HG03469 (cell line): ENCODE data around the gene CHRNB4.
"Not testable (repeated sequence)": the region's sequence is repeated elsewhere in the genome, so short reads cannot be mapped to it uniquely, and the experiment has no call there.

Experiments used
- ATAC-seq: cut with Tn5 transposase; IDR thresholded peaks from one replicate; pipeline ENCODE4 v1.9.1; 2021; ENCODE audit warnings: mild to moderate bottlenecking, moderate library complexity, moderate number of reproducible peaks; ENCODE audit not compliant: unreplicated experiment

Gene CHRNB4

DNA sequence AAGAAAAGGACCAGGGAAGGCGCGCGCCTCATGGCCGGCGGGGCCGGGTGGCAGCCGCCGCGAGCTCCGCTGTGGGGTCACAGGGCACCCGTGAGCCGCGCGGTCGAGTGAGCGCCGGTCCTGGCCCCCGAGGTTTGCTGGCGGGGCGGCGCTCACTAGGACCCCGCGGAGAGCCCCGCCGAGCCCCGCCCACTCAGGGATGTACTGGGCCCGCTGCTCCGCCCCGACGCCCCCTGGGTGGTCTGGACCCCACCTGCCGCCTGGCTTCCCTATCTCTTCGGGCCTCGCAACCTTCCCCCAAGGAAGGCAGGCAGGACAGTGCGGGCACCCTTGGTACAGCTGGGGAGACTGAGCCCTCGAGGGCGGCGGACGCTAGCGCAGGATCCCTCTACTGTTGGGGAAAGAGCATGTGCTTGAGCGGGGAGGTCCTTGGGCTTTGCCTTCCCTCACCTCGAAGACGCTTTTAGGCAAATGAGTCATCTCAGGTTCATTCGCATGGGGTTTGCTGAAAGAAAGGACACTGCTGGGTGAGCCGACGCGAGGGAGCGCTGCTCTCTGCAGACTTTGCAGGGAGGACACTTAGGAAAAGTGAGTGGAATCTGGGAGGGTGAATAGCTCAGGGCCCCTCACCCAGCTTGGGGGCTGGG is at the start of gene CHRNB4:
Gene CHRNB4 (minus strand): TSS at position 109 of the 647 bp plus-strand sequence. CDS start 77 bp downstream, at position 32.
- ATAC-seq, result no peak

DNA sequence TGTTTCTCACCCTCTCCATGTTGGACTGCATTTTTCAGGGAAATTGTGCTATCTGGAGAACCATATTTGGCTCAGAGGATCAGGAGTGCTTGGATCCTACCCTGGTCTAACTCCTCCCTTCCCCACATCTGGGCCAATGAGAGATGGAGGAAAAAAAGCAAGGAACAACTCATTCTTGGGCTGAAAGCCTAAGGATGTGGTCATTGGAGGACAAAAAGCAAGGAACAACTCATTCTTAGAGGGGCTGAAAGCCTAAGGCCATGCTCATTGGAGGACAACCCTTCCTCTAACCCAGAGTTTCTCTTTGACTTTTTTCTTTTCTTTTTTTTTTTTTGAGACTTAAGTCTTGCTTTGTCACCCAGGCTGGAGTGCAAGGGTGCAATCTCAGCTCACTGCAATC is 48.6 kb upstream of the CHRNB4 start:
- no peak for ATAC-seq

GRCh38 chr15:78685925-78686324 is 44.9 kb upstream of the CHRNB4 start:
- no peak for ATAC-seq

GRCh38 chr15:78685159-78685921 is 44.3 kb upstream of the CHRNB4 start:
- ATAC-seq, result no peak

GRCh38 chr15:78684657-78685056 is 43.6 kb upstream of the CHRNB4 start:
- ATAC-seq, result no peak

- not testable (repeated sequence) for ATAC-seq
These were observed 42.6 kb upstream of the CHRNB4 start for GRCh38 chr15:78683599-78683998.

GRCh38 chr15:78682693-78683410 is 41.8 kb upstream of the CHRNB4 start:
- ATAC-seq, result no peak

- no peak for ATAC-seq
These were observed 41.1 kb upstream of the CHRNB4 start for GRCh38 chr15:78682004-78682651.

DNA sequence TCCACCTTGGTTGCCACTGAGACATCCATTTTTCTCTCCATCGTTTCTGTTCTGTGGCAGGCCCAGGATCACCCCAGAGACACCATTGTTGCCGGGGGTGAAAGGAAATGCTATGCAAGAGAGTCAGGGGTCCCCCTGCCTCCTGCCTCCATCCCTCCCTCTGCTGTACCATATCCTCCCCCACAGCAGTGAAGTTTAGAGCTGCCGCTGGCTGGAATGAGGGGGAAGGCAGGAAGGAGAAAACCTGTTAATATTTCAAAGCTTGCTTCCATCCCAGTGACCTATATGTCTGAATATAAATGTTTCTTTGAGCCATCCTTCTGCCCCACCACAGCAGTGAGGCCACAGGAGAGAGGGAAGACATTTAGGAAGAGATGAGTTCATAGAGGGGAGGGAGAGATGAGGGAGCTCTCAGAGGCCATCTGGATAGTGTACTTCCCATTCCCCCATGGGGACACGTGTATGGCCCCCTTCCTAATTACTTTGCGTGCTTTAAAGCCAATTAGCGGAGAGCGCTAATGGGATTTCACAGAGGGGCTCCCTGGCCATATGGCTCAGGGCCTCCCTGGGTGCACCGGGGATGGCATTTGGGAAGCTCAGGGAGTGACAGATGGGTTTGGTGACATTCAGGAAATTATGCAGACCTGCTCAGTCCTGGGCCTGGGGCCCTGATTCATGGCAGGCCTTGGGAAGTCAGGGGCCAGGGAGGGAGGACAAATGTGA is 40.4 kb upstream of the CHRNB4 start:
- ATAC-seq, result no peak

GRCh38 chr15:78680431-78681075 is 39.5 kb upstream of the CHRNB4 start:
- ATAC-seq, result no peak

DNA sequence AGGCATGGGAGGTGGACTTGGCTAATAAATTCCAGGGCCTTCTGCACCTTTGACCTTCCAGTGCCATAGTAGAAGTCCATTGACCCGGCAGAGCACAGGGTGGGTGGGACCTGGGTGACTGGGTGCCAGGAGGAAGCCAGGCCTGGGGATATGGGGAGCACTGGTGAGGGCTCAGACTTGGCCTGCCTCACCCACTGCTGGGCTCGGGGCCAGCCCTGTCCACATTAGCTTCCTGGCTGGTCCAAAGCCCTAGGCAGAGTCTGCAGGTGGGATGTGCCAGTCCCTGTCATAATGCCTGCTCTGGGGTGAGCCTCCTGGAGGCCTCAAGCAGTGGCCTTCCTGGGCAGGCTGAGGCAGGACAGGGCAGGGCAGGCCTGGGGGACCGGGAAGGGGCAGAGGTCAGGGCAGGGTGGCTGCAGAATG is 38.1 kb upstream of the CHRNB4 start:
- ATAC-seq, result no peak

DNA sequence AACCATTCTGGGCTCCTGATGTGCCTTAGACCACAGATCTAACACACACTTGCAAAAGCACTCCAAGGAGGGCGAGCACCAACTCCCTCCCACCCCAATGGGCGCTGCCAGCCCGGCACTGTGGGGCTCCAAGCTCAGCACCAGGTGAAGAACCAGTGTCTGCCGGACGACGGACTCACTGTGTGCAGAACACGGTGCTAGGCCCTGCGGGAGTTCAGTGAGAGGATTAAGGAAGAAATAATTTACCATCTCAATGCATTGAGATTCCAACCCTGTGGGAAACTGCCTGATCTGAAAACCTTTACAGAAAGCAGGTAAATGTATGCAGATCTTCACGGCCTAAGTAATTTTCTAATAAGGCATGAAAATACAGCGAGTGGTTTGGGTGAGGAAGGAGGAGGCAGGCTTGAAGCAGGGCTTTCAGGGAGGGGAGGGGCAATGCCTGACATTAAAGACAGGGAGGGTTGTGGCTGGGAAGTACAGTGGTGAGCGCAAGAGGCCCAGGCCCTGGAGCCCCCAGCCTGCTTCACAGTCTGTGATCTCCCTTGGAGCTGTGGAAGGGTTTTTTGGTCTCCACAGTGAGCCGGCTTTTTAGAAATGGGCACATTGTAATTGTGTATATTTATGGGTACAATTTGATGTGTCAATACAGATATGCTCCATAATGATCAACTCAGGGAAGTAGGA is 35.6 kb upstream of the CHRNB4 start:
- ATAC-seq, result no peak

GRCh38 chr15:78675617-78676360 is 34.8 kb upstream of the CHRNB4 start:
- ATAC-seq, result no peak

GRCh38 chr15:78675206-78675605 is 34.2 kb upstream of the CHRNB4 start:
- no peak for ATAC-seq

- ATAC-seq, result no peak
These were observed 33.0 kb upstream of the CHRNB4 start for GRCh38 chr15:78673917-78674444.

DNA sequence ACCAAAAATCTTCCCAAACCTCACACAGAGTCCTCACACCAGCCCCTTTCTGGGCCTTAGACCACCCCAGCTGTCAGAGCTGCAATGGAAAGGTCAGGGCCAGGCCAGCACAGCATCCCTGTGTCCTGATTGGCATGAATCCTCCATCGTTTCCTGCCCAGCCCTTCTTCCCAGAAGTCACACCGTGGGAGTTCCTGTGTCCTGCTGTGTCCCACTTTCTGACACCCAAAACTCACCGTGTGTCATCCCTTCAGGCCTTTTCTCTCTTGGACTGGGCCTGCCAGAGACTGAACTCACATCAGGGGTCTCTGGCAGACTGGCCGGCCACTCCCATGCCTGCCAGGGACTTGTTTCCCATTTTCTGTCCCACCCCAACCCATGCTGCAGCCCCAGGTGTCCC is 32.5 kb upstream of the CHRNB4 start:
- ATAC-seq, result no peak

- ATAC-seq, result no peak
These were observed 31.4 kb upstream of the CHRNB4 start for GRCh38 chr15:78672285-78673014.
